AG10803 (cell line): ENCODE data around the gene SLC29A2.
A peak's percentile ranks its signal among the peaks of the same experiment; 100 is the strongest.

Source experiments
- DNase-seq: peaks from one replicate; pipeline ENCODE4 v3.0.0; 2010; ENCODE audit warnings: low read depth
- H3K4me3 ChIP-seq: 2 replicates; pipeline ENCODE4 v1.5.1; 2011; ENCODE audit warnings: mild to moderate bottlenecking, low read length, control low read depth
- TF ChIP-seq, protein P1 (sequence below): conservative IDR thresholded peaks from 2 replicates; pipeline ENCODE4 v1.5.1; 2011; ENCODE audit warnings: mild to moderate bottlenecking, low read length, control low read depth, inconsistent platforms

The SLC29A2 gene

DNA sequence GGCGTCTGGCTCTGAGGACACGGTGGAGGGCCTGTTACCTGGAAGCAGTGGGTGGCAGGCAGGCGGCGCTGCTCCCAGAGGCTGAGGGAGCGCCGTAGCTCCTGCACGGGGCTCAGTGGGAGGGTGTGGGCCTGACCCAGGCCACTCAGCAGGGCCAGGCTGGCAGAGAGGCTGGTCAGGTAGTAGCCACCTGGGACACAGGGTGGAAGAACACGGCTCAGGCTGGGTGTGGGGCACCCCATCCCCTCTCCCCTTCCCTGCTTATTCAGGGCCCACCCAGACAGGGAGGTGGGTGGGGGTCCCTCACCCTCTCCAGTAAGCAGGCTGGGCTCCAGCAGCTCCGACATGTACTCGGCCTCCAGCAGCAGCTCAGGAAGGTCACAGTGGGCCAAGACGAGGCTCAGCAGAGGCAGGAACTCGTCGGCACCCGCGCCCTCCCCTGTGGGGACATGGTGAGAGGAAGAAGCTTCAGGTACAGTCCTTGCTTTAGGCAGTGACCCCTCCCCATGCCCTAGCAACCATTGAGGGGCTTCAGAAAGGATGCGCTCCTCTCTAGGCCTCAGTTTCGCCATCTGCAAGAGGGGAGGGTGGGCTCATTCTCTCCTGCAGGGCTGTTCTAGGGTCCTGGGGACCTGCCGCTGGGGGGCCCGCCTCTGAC lies 38.2 kb downstream of the SLC29A2 start:
- no peak for DNase-seq
- no peak overlapping the region for H3K4me3 ChIP-seq
- TF ChIP-seq, protein P1, sequence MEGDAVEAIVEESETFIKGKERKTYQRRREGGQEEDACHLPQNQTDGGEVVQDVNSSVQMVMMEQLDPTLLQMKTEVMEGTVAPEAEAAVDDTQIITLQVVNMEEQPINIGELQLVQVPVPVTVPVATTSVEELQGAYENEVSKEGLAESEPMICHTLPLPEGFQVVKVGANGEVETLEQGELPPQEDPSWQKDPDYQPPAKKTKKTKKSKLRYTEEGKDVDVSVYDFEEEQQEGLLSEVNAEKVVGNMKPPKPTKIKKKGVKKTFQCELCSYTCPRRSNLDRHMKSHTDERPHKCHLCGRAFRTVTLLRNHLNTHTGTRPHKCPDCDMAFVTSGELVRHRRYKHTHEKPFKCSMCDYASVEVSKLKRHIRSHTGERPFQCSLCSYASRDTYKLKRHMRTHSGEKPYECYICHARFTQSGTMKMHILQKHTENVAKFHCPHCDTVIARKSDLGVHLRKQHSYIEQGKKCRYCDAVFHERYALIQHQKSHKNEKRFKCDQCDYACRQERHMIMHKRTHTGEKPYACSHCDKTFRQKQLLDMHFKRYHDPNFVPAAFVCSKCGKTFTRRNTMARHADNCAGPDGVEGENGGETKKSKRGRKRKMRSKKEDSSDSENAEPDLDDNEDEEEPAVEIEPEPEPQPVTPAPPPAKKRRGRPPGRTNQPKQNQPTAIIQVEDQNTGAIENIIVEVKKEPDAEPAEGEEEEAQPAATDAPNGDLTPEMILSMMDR: no peak

DNA sequence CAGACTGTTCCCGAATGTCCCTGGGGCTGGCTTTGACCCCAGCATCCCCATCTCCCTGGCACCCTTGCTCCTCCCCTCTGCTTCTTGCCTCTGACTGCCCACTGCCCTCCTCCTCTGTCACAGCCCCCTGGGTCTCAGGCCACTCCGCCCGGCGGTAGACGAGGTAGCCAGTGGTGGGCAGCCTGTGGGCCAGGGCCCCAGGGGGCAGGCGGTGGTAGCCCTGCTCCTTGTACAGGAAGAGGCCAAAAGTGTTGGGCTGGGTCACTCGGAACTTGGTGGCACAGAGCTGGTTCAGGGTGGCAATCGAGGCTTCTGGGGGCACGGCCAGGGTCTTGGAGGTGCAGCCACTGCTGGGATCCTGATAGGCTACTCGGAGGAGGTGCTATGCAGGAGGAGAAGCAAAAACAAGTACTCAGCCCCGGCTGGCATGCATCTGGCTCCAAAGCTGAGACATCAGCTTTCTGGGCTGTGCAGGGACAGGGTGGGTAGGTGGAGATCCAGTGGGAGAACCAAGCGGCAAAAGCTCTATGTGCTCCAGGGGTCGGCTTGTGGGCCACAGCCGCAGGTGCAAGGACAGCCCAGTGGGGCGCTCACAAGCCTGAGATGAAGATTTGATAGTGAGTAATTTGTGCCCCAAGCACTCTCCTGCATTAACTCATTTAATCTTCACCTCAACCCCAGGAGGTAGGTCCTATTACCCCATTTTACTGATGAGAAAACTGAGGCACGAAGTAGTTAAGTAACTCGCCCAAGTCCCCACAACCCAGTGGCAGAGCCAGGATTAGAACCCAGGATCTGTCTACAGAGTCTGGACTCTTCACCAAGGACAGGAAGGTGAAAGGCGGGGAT lies 39.0 kb downstream of the SLC29A2 start:
- TF ChIP-seq, protein P1: no peak
- no peak for DNase-seq
- no peak overlapping the region for H3K4me3 ChIP-seq

DNA sequence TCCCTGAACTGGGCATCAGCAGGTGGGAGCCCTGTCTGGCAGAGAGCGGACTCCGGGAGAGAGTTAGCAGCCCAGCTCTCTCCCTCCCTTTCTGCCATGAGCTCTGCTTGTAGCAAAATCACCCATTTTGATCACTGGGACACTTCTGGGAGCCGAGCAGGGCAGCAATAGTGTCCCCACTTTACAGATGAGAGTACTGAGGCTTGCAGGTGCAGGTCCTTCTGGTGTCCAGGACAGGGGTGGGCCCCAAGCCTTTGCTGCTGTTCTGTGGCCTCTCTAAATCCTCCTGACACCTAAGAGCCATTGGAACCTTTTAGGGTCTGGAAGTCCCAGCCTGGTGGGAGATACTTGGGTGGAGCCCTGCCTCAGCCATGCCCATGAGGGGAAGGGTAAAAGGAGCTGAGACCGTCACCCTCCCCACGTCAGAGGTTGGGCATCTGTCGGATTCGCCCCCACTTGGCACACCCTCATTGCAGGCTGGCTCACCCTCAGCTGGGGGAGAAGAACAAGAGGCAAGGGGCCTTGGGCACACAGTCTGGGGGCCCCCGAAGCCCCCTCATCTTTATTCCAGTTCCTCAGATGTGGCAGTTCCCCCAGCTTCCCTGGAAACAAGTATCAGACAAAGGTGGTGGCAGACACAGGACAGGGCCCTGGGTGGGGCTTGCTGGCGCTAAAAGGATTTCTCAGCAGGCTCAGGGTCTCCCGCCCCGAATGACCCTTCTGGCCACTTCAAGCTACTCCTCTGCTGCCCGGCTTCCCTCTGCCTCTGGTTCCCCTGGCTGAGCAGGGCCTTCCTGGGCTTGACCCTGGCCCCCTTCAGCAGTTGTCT lies 39.8 kb downstream of the SLC29A2 start:
- TF ChIP-seq, protein P1: no peak
- no peak overlapping the region for H3K4me3 ChIP-seq
- no peak for DNase-seq

DNA sequence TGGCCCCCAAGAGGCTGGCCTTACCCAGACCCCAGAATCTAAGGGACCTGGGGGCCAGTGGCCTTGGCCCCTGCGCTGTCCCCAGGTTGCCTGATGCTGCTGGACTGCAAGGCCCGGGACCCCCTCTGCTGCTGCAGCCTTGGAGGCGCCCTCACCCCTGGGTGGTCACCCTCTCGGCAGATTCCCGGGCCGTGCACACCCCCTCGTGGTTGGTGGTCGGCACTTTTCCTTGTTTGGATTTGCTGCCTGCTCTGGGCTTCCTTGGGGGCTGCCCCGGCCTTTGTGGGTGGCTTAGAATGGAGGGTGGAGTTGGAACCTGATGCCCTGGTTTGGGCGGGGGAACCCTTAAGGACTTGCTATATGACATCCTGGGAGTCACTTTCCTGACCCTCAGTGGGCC lies 40.6 kb downstream of the SLC29A2 start:
- TF ChIP-seq, protein P1: no peak
- DNase-seq: no peak
- no peak overlapping the region for H3K4me3 ChIP-seq

DNA sequence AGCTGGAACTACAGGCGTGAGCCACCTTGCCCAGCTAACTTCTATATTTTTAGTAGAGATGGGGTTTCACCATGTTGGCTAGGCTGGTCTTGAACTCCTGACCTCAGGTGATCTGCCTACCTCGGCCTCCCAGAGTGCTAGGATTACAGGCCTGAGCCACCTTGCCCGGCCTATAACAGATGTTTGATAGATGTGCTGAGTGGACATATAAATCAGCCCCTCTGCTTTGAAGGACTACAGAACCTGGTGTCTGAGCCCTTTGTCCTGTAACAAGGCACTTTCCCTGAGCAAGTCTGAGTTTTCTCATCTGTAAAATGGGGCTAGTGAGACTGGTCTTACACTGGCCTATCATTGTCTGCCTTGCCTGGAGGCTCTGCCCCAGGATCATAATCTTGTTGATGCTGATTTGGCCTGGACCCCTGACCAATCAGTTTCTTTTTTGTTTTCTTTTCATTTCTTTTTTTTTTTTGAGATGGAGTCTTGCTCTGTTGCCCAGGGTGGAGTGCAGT lies 42.3 kb downstream of the SLC29A2 start:
- DNase-seq: no peak

DNA sequence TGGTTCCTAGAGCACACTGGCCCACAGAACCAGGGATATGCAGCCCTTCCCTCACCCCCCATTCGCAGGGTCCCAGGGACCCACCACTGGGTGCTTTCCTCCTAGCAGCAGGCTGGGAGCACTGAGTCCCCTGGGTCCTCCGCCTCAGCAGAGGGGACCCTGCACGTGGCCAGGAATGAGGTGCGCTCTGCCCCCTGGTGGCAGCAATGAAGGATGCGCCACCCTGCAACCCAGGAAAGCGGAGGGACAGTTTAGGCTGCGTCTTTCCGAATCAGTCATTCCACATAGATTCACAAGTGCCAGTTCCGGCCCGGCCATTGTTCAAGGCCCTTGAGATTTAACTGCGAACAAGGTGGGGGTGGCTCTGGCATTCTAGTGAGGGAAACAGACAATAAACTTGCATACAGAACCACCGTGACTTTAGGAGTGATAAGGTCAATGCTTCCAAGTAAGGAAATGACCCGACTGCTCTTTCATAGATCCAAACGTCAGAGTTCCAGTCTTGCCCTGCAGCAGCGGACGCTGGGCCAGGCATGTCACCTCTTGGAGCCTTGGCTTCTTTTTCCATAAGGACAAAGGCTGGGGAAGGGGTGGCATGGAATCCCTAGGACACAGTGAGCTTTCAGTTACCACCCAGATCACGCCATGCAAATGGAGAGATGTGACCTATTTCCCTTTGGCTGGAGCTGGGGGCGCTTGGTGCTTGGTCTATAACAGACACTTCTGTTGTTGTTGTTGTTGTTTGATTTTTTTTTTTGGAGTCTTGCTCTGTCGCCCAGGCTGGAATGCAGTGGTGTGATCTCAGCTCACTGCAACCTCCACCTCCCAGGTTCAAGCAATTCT lies 43.0 kb downstream of the SLC29A2 start:
- peak overlapping the region; percentile 2 for H3K4me3 ChIP-seq
- TF ChIP-seq, protein P1: peak; percentile 92
- DNase-seq: peak; percentile 75

More for the DNA sequence above, 42.3 kb downstream of the SLC29A2 start:
- TF ChIP-seq, protein P1: no peak
- H3K4me3 ChIP-seq: no peak overlapping the region
